NK-92 (cell line): ENCODE results near the gene SLC6A6.

ENCODE experiments used
- DNase-seq: peaks from one replicate; lab custom pipeline; 2025; ENCODE audit not compliant: unreplicated experiment; lab: John Stamatoyannopoulos, UW

Gene SLC6A6

DNA sequence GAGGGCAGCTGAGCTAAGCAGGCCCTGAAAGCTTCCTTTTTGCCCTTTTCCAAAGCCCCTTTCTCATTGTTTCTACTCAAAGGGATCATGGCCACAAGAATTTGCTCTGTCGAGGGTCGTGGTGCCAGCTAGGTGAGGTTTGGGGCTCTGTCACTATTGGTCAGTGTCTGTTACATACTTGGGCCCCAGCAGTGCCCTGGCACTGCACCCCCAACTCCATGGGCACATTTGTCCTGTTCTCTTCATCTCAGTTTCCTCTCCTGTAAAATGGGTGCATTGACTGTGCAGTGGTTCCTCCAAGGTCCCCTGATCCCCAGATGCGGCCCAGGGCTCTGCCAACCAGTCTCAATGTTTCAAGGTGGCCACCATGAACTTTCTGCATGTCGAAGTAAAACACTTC lies 62.1 kb downstream of the SLC6A6 start:
- DNase-seq = no peak

DNA sequence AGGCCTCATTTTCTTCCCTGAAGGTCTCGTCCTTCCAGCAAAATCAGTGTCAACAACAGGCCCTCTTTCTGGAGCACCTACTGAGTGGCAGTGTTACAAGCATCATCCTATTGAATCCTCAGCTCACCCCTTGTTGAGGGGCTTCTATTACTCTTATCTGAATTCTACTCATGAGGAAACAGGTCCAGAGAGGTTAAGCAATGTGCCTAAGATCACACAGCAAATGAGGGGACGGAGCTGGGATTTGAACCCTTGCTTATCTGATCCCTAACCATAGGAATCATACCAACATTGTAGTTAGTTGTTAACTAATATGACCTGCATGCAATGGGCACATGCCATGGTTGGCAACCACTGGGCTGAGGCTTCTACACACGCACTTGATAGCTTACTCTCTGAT lies 63.0 kb downstream of the SLC6A6 start:
- no peak for DNase-seq

DNA sequence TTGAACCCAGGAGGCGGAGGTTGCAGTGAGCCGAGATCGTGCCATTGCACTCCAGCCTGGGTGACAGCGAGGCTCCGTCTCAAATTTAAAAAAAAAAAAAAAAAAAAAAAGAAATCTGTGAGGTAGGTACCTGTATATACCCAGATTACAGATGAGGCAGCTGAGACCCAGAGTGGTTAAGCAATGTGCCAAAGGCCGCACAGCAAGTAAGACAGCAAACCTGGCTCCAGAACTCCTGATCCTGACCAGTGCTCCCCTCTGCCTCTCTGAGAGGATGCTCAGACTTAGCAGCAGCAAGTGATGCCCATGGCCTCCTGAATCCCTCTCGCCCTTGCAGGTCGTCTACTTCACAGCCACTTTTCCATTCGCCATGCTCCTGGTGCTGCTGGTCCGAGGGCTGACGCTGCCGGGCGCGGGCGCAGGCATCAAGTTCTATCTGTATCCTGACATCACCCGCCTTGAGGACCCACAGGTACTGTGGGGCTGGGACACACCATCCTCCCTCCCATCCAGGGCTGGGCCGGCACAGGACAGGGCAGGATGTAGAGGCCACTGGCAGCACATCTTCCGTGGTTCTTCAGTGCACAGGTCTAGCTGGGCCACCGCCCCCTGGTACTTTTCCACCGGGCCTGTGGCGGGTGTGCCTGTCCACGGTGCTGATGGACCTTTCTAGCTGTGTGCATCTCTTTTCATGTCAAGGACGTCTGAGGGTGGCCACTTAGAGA lies 63.9 kb downstream of the SLC6A6 start:
- no peak for DNase-seq

DNA sequence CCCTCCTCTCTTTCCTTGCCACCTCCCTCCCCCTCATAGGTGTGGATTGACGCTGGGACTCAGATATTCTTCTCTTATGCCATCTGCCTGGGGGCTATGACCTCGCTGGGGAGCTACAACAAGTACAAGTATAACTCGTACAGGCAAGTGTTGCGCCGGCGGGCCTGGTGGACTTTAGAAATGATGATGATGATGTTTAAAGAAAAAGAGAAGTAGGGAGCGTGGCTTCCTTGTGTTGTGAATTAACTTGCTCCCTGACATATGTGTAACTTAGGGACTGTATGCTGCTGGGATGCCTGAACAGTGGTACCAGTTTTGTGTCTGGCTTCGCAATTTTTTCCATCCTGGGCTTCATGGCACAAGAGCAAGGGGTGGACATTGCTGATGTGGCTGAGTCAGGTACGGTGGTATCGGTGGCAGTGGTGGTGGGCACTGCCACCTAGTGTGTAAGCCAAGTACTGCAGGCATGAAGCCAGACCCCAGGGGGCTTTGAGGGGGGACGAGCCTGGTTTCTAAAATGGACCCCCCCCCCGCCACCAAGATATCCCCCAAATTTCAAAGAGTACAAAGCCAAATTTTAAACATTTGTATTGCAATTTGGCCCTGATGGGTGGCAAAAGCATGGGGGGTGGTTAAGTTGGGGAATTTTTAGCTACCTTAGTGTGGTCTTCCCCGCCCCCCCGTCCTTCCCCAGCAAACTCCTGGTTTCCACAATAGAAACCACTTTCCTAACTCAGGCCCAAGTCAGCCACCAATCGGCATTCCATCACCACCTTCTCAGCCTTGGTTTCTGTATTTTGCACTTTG lies 65.6 kb downstream of the SLC6A6 start:
- DNase-seq = no peak

- DNase-seq = no peak
These were observed 66.2 kb downstream of the SLC6A6 start for GRCh38 chr3:14468621-14468981.

- DNase-seq = no peak
These were observed 68.1 kb downstream of the SLC6A6 start for GRCh38 chr3:14470461-14470860.

DNA sequence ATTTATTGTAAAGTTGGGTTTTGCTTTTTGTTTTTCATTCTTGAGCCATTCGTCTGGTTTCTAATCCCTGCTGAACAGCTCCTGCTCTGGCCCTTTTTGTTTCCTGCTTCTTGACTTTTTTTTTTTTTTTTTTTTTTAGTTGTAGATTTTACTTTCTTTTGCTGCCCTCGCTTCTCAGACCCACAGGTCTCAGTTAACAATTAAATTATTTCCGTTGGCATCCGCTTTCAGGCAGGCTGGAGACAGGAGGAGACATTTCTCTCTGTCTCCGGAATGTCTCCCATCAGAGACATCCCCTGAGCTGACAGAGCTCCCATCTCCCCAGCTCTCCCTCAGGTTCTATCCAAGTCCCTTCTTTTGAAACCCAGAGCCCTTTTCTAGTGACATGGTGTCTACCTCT lies 68.6 kb downstream of the SLC6A6 start:
- DNase-seq = no peak

DNA sequence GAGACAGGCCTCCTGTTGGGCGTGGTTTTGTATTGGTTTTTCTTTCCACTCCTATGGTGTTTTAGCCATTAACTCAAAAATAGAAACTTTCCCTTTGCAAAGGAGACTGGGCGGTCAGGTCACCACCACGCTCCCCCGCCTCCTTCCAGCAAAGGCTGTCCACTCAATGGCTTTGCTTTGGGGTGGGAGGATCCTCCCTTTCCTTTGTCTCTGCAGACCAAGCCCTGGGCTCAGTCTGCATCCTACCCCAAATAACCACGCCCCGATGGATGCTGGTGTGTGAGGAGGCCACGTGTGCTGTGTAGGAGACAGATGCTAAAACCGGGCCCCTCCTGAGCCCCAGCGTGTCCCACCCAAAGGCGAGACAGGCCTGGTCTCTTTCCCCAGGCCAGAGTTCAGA lies 69.3 kb downstream of the SLC6A6 start:
- no peak for DNase-seq

- DNase-seq = no peak
These were observed 70.3 kb downstream of the SLC6A6 start for GRCh38 chr3:14472471-14473351.

DNA sequence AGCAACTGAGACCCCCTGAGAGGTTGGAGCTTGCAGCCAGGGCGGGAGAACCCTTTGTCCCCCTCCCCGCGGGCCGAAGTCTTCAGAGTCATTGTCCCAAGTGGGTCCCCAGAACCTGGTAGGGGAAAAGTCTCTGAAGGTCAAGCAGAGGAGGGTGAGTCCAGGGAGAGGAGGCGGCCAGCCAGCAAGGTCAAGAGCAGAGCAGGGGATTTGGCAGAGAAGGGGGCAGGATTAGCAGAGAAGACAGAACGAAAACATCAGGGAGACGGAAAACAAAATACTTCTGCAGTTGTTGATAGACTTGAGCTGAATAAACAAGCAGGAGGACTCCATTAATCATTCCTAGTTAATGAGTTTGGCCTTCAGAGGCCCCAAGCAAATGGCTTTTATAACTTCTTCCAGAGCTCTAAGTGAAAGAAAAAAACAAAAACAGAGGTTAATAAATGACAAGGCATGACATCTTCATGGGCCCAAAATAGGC lies 71.0 kb downstream of the SLC6A6 start:
- DNase-seq = no peak

DNA sequence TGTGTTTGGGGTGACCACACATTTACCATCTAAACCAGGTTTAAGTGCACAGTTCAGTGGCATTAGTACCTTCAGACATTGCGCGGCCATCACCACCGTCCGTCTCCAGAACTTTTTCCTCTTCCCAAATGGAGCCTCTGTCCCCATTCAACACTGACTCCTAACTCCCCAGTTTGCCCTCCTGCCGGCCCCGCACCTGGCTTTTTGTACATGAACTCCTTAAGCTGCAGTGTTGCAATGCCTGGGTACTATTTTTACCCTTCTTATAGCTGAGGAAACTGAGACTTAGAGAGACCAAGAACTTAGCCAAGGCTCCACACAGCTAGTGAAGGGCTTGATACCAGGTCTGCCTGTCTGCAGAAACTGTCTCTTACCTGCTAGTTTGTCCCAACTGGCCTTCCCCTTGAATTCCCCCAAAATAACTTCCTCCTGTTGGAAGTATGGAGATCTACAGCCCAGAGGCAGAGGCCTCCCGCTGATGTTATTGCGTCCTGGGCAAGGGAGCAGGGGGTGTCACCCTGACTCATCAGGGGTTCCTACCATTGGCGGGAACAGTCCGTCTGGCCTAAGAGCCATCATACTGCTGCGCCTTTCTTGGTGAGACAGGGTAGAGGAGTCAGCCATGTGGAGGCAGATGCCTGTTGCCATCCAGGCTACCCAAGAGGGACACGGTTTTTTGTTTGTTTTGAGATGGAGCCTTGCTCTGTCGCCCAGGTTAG lies 72.1 kb downstream of the SLC6A6 start:
- no peak for DNase-seq

DNA sequence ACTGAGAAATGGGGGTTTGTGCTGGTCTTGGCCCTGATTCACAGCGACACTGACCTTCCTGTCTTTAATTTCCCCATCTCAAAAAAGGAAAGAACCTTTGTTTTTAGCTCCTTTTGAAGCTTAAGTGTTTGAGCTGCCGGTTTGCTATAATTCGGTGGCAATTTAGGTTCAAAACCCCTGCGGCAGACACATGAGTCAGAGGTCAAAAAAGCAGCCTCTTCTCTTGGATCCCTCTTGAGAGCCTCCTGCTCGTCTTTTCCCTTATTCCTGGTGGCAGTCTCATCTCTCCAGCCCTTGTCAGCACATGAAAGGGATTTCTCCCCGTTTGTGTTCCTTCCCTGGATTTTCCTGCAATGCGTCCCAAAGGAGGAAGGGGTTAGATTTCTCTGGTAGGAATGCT lies 73.2 kb downstream of the SLC6A6 start:
- no peak for DNase-seq

- no peak for DNase-seq
These were observed 74.3 kb downstream of the SLC6A6 start for GRCh38 chr3:14476583-14477265.

- no peak for DNase-seq
These were observed 75.0 kb downstream of the SLC6A6 start for GRCh38 chr3:14477311-14477935.

GRCh38 chr3:14478956-14479550 lies 76.6 kb downstream of the SLC6A6 start:
- no peak for DNase-seq

GRCh38 chr3:14479591-14479990 lies 77.2 kb downstream of the SLC6A6 start:
- no peak for DNase-seq

DNA sequence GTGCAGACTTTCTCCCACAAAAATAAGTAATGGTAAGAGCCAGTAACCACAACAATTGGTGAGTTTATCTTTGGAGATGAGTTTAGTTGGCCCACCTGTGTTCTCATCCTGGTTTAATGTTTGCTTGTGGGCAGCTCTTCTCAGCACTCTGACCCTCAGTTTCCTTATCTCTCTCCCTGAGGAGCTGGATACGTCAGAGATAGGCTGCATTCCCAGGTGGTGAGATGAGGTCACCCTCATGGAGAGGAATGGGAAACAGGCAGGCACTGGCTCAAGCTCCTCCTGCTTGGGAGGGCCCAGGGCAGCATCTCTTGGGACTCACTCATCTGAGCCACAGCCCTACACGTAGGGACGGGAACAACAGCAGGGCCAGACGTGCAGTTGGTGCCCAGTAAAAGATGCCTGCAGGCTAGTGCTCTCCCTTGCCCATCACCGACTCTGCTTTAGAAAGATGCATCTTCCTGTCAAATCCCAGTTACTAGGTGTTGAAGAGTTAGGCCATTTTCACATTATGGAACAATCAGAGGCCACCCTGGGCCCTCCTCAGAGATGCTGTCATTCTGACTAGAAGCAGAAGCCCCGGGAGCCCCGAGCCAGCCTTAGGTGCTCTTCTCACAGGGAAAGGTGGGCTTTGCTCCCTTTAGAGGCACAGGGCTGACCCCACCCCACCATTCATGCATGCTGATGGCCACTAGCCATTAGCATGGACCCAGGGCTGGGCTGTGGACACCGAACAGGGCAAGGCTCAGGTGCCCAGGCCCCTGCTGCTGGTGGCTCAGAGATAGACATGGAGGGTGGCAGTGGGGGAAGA lies 78.0 kb downstream of the SLC6A6 start:
- DNase-seq = no peak

DNA sequence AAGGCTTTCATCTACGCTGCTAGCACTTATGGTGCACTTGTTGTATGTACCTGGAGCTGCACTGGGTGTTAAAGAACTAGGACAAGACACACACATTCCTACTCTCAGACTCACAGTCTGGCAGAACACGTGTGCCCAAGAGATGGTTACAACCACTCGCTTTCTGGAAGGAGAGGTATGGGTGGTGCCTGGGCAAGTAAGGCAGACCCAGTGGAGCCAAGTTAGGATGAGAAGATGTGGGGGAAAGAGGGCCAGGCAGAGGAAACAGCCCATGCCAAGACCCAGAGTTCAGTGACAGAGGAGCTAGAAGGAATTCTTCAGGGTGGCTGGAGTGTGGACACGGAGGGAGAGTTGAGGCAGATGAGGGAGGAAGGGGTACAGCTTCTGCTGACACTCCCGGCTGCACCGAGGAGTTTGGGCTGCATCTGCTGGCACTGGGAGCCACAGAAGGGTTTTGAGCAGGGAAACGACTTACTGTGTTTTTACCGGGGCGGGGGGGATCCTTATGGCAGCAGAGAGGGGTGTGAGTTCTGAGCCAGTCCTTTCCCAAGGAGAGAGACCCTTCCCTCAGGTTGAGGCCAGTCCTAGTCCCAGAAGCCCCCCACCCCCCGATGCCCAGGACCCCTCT lies 78.7 kb downstream of the SLC6A6 start:
- no peak for DNase-seq
